Measurements from ENCODE around the gene ACY1.

Gene ACY1

DNA sequence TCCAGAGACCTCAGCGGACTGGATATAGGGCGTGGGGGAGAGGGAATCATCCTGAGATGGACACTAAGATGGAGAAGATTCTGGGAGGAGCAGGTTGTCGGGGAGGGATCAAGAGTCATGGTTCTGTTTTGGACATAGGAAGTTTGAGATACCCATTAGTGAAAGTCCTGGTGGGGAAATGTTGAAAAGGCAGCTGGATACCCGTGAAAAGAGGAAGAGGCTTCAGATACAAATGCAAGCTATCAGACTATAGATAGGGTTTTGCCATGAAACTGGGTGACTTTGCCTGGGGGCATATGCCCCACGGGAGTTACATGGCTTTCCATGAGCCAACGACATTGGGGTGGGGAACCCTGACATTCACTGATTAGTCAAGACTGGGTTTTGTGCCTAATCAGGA, 29.2 kb upstream of the ACY1 start:
- no peak overlapping the region for H3K4me3 ChIP-seq (ENCODE audit: control insufficient read depth, low read depth, low read length)
- TF ChIP-seq, protein P1, sequence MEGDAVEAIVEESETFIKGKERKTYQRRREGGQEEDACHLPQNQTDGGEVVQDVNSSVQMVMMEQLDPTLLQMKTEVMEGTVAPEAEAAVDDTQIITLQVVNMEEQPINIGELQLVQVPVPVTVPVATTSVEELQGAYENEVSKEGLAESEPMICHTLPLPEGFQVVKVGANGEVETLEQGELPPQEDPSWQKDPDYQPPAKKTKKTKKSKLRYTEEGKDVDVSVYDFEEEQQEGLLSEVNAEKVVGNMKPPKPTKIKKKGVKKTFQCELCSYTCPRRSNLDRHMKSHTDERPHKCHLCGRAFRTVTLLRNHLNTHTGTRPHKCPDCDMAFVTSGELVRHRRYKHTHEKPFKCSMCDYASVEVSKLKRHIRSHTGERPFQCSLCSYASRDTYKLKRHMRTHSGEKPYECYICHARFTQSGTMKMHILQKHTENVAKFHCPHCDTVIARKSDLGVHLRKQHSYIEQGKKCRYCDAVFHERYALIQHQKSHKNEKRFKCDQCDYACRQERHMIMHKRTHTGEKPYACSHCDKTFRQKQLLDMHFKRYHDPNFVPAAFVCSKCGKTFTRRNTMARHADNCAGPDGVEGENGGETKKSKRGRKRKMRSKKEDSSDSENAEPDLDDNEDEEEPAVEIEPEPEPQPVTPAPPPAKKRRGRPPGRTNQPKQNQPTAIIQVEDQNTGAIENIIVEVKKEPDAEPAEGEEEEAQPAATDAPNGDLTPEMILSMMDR (conservative IDR thresholded peaks at IDR 0.05; ENCODE audit: control insufficient read depth, insufficient read depth, low read depth, low read length), result no peak
- DNase-seq (ENCODE audit: low read depth), result no peak

DNA sequence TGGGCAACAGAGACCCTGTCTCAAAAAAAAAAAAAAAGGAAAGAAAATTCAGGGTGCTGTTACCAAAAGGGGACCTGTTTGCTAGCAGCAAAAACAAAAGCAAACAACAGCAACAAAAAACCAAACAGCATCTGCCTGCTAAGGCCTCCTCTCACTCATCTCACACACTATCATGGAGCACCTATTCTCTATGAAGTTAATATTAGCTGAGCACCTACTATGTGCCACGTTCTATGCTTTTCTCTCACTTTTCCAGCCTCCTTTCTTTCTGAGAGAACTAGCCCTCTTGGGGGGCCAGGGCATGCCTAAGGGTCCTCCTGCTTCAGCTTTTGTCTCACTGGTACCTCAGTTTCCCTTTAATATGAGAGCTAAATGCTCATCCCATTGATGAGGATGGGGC, 28.6 kb upstream of the ACY1 start:
- H3K4me3 ChIP-seq (ENCODE audit: control insufficient read depth, low read depth, low read length), result no peak overlapping the region
- DNase-seq (ENCODE audit: low read depth), result no peak
- TF ChIP-seq, protein P1 (conservative IDR thresholded peaks at IDR 0.05; ENCODE audit: control insufficient read depth, insufficient read depth, low read depth, low read length), result no peak

DNA sequence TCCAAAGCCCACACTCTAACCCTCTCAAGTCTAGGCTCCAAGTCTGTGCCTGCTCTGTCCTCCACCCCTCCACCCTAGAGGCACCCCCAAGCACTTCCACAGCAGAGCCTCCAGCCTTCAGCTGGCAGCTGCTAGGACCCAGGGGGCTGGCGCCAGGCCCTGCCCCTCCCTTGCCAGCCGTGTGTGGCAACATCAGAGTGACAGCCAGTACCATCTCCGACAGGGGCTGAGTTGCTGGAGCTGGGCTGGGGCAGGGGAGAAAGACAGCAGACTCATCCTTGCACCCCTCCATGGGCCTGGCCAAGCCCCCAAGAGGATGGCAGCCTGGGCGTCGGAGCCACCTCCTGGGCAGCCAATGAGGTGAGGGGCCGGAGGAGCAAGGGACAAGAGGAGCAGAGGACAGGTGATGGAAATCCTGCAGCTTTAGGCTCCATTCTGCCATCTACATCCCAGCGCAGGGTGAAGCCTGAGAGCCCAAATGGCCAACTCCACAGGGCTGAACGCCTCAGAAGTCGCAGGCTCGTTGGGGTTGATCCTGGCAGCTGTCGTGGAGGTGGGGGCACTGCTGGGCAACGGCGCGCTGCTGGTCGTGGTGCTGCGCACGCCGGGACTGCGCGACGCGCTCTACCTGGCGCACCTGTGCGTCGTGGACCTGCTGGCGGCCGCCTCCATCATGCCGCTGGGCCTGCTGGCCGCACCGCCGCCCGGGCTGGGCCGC, 28.0 kb upstream of the ACY1 start, which contains the start of gene GPR62:
GPR62 (plus strand) TSS at position 207 of the 718 bp plus-strand sequence; CDS start at position 479, 272 bp downstream.
- DNase-seq (ENCODE audit: low read depth), result no peak
- TF ChIP-seq, protein P1 (conservative IDR thresholded peaks at IDR 0.05; ENCODE audit: control insufficient read depth, insufficient read depth, low read depth, low read length), result no peak
- H3K4me3 ChIP-seq (ENCODE audit: control insufficient read depth, low read depth, low read length), result no peak within 1 kb of the TSS

DNA sequence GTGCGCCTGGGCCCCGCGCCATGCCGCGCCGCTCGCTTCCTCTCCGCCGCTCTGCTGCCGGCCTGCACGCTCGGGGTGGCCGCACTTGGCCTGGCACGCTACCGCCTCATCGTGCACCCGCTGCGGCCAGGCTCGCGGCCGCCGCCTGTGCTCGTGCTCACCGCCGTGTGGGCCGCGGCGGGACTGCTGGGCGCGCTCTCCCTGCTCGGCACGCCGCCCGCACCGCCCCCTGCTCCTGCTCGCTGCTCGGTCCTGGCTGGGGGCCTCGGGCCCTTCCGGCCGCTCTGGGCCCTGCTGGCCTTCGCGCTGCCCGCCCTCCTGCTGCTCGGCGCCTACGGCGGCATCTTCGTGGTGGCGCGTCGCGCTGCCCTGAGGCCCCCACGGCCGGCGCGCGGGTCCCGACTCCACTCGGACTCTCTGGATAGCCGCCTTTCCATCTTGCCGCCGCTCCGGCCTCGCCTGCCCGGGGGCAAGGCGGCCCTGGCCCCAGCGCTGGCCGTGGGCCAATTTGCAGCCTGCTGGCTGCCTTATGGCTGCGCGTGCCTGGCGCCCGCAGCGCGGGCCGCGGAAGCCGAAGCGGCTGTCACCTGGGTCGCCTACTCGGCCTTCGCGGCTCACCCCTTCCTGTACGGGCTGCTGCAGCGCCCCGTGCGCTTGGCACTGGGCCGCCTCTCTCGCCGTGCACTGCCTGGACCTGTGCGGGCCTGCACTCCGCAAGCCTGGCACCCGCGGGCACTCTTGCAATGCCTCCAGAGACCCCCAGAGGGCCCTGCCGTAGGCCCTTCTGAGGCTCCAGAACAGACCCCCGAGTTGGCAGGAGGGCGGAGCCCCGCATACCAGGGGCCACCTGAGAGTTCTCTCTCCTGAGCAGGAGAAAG, 27.2 kb upstream of the ACY1 start:
- no peak overlapping the region for H3K4me3 ChIP-seq (ENCODE audit: control insufficient read depth, low read depth, low read length)
- DNase-seq (ENCODE audit: low read depth), result peak; percentile 45
- TF ChIP-seq, protein P1 (conservative IDR thresholded peaks at IDR 0.05; ENCODE audit: control insufficient read depth, insufficient read depth, low read depth, low read length), result peak; percentile 29

DNA sequence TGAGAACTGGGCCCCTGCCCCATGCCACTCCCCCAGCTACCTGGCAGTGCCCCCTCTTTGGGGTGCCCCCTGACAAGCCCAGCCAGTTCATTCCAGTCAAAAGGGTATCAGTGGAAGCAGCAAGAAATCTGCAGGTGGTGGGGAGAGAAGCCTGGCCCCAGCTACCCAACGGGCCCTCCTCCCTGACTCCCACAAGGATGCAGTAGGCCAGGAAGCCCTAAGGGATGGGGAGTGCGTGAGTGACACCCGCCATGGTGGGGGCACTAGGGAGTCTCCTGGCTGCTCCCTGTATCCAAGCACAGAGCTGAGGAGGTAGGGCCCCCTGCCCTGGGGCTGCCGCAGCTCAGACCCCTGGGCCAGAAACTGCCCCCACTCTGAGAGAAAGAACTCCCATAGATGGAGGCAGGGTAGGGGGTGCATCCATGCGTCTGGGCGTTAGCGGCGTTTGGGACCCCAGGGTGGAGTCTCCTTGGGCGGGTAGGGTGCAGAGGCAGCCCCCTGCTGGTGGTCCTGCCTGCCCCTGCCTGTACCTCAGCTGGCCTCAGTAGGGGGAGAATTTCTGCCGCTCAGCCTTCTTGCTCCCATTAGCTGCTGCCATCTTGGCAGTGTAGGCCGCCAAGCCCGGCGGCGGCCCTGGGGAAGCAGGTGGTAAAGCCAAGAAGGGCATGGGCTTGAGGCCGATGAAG, 25.7 kb upstream of the ACY1 start:
- no peak for DNase-seq (ENCODE audit: low read depth)
- TF ChIP-seq, protein P1 (conservative IDR thresholded peaks at IDR 0.05; ENCODE audit: control insufficient read depth, insufficient read depth, low read depth, low read length), result no peak
- no peak overlapping the region for H3K4me3 ChIP-seq (ENCODE audit: control insufficient read depth, low read depth, low read length)
